ENCODE data around the gene SMOC2.

The SMOC2 gene, protein sequence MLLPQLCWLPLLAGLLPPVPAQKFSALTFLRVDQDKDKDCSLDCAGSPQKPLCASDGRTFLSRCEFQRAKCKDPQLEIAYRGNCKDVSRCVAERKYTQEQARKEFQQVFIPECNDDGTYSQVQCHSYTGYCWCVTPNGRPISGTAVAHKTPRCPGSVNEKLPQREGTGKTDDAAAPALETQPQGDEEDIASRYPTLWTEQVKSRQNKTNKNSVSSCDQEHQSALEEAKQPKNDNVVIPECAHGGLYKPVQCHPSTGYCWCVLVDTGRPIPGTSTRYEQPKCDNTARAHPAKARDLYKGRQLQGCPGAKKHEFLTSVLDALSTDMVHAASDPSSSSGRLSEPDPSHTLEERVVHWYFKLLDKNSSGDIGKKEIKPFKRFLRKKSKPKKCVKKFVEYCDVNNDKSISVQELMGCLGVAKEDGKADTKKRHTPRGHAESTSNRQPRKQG

GRCh38 chr6:168440520-168441433 lies at the start of gene SMOC2:
Gene SMOC2, plus strand, starts transcription at chr6:168441184. Its CDS starts 187 bp downstream, at chr6:168441371.
- DNase-seq (ENCODE audit: low read depth in 3 of 3) = no peak

DNA sequence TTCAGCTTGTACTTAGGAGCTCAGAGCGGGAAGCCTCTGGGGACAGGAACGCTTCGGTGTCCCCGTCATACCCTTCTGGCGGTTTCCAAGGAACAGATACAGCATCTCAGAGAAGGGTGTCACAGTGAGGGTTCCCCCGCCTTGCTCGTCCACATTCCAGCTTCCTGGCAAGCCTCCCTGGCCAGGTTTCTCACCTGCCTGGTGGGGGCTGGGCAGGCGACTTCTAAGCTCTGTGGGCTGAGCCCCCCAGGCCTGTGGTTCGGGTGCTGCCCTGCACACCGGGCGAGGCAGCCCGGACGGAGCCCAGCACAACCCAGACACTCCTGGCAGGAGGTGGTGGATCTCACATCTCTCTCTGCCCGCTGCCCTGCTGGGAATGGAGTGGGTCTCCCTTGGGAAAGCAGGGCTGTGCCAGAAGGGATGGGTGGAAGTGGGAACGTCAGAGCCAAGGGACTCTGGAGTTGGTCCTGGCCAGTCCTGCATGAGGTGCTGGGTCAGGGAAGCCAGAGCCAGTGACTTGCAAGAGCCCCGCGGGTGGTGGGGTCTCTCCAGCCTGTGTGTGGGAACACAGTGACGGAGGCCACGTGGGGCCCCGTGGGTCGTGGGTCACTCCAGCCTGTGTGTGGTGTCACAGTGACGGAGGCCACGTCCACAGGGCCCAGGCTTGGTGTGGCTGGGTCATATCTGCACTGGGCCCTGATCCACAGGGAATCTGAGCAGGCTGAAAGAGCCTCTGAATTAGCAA lies 47.7 kb upstream of the SMOC2 start:
- DNase-seq (ENCODE audit: low read depth in 3 of 3) = no peak

GRCh38 chr6:168394606-168395005 lies 46.4 kb upstream of the SMOC2 start:
- DNase-seq (ENCODE audit: low read depth in 3 of 3) = no peak

GRCh38 chr6:168395983-168396382 lies 45.0 kb upstream of the SMOC2 start:
- no peak for DNase-seq (ENCODE audit: low read depth in 3 of 3)

DNA sequence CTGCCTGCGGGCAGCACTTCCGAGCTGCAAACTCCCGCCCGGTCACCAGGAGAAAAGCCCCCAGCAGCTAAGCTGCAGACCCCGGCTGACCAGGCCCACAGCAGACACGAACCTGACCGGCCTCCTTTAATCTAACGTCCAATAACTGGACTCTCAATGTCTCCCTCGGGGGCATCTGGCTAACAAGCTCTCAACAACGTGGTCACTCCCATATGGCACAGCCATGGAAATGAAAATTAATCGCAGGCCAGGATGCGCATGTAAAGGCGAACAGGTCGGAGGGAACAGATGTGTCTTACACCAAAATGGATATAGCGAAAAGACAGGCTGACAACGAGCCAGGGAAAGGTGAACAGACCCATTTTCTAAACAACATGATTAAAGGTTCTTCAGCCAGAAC lies 44.4 kb upstream of the SMOC2 start:
- DNase-seq (ENCODE audit: low read depth in 3 of 3) = no peak

DNA sequence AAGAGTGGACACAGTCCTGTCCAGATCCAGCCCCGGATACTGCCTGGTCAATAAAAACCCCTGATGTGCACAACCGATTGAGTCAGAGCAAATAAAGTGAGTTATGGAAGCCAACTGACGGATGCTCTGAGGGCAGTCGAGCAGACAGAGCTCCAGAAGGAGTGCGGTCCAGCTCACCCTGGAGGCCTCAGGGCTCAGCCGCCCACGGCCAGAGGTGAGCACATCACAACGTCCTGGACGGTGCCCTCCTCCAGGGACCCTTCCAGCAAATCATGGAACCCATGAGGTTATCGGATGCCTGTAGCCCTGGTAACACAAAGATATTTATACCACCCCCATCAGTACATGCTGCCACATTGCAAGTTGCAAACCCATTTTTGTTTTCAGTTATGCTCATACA lies 44.0 kb upstream of the SMOC2 start:
- no peak for DNase-seq (ENCODE audit: low read depth in 3 of 3)

DNA sequence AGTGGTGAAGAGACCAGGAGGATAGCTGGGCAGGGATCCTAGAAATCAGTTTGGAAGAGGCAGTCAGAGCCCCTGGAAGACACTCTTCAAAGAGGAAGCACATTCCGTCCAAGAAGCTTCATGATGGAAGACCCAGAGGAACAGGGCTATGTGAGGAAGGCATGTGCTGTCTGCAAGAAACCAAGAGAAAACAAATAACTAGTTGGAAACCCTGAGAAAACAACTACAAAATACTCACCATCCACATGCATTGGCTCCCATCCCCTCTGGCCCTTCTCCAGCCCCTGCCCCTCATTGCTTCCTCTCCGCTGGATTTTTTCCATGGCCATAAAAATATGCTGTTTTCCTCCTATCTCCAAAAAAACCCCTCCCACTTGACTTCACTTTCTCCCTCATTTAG lies 40.9 kb upstream of the SMOC2 start:
- no peak for DNase-seq (ENCODE audit: low read depth in 3 of 3)

GRCh38 chr6:168403370-168404005 lies 37.5 kb upstream of the SMOC2 start:
- DNase-seq (ENCODE audit: low read depth in 3 of 3) = no peak

DNA sequence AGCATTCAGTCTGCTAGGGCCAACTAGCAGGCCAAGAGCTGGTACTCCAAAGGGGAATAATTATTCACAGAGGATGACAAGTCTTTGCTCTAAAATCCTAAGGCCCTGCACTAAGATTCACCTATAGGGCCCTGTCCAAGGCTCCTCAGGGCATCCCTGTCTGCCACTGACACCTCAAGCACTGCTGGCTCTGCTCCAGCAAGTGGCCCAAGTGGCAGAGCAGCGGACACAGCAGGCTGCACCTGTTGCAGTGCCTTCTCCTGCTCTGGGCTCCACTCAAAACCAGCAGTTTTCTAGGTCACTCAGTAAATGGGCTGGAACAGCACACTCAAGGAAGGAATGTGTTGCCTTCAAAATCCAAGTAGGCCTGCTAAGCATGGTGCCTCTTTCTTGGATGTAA lies 36.4 kb upstream of the SMOC2 start:
- no peak for DNase-seq (ENCODE audit: low read depth in 3 of 3)

DNA sequence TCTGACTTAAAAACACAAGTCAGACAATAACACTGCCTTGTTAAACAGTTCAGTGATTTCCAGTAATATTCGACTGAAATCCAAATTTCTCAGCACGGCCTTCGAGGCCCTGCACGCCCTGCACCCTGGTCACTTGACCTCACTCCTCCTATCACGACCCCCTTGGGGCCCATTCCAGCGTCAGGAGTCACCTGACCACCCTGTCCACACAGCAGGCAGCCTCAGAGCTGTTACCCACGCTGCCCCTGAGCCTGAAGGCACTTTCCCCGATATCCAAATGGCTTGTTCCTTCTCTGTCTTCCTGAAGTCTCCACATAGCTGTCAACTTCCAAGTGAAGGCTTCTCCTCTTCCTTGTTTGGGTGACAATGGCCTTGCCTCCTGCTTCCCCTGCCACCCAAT lies 33.1 kb upstream of the SMOC2 start:
- DNase-seq (ENCODE audit: low read depth in 3 of 3) = no peak

GRCh38 chr6:168408504-168409136 lies 32.4 kb upstream of the SMOC2 start:
- DNase-seq (ENCODE audit: low read depth in 3 of 3) = no peak

GRCh38 chr6:168410035-168410434 lies 30.9 kb upstream of the SMOC2 start:
- DNase-seq (ENCODE audit: low read depth in 3 of 3) = no peak

DNA sequence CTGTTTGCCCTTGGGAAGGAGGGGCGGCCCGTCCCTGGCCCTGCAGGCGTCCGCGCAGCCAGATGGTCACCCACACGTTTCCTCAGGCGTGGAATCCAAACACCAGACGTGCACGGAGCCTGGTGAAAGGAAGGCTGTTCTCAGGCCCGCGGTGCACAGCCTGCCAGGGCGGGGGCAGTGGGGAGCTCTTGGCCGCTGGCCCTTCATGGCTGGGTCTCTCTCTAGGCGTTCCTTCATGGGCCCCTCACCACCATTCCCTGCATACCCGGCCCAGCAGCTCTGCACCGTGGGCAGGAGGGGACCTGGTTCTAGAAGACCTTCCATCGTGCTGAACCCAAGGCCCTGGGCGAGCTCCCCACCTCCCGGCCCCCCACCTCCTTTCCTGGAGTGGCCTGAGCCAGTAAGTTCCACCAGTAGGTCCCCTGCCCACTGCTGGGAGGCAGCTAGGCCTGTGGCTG lies 30.4 kb upstream of the SMOC2 start:
- no peak for DNase-seq (ENCODE audit: low read depth in 3 of 3)

GRCh38 chr6:168411130-168411529 lies 29.9 kb upstream of the SMOC2 start:
- no peak for DNase-seq (ENCODE audit: low read depth in 3 of 3)

DNA sequence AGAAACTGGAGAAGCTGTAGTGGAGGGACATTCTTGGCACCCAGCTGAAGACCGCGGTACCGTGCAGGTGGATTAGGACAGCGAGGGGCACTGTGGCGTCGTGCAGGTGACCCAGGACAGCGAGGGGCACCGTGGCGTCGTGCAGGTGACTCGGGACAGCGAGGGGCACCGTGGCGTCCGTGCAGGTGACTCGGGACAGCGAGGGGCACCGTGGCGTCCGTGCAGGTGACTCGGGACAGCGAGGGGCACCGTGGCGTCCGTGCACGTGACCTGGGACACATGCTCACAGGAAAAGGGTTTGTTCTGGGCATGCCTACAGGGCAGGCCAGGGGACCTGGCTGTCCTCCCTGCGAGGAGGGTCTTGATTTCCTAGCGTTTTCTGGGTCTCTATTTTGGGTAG lies 29.2 kb upstream of the SMOC2 start:
- DNase-seq (ENCODE audit: low read depth in 3 of 3) = no peak

GRCh38 chr6:168412456-168412855 lies 28.5 kb upstream of the SMOC2 start:
- no peak for DNase-seq (ENCODE audit: low read depth in 3 of 3)

- DNase-seq (ENCODE audit: low read depth in 3 of 3) = no peak
Measured at GRCh38 chr6:168413018-168413720, 27.8 kb upstream of the SMOC2 start.

DNA sequence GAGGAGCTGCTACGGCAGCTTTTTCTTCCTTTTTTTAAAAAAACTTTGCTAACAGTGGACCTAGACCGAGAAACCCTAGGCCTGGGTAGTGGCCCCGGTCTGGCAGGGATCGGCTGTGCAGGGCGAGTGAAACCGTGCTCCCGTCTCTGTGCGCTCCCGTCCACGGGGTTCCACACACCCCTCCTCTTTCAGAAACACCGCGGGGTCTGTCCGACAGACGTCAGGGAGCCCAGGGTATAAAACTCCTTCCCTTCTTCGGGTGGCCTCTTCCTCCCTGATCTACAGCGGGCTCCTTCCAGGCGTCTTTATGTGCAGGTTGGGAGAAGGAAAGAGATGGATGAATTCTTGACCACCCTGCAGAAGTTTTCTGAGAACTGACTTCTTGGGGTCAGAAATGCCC lies 27.1 kb upstream of the SMOC2 start:
- DNase-seq (ENCODE audit: low read depth in 3 of 3) = no peak

GRCh38 chr6:168414336-168415097 lies 26.5 kb upstream of the SMOC2 start:
- DNase-seq (ENCODE audit: low read depth in 3 of 3) = no peak
